ENCODE measurements around the gene PLEK2. TPM values are rescaled to one million over a fixed set of nuclear protein-coding genes. Genes with fewer than 3 reads are reported as not detected.

PLEK2 gene
- total and polyA plus RNA-seq, 2 donors (not counting 1 experiment from before 2014, with no cell fraction given), result 0.17 to 1.1 TPM

DNA sequence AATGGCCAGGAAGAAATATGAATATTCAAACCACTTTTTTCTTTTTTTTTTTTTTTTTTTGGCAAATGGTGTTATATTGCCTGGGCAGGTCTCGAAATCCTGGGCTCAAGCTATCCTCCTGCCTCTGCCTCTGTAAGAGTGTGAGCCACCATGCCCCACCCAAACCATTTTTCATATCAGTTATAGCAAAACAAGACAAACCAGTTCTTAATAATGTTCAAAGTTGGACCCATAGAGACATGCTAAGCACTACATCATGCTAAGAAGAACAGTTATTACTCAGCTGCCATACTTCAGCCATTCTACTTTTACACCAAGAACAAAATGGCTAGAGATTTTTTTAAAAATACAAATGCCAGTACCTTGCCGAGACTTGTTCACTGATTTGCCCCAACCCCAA lies 26.3 kb downstream of the PLEK2 start:
- Histone ChIP-seq H3K27me3 (ENCODE audit: control insufficient read depth, insufficient read depth, low read length) (no peaks in the 10 kb centered on the region), H3K4me2 (ENCODE audit: extremely low read depth, insufficient read depth, low read length) (no peak overlapping the region), H3K9ac (ENCODE audit: insufficient read depth, low read length) (no peak overlapping the region), H3K4me1 (ENCODE audit: control insufficient read depth, extremely low read depth, insufficient read depth, low read length) (no peaks in the 10 kb centered on the region), H3K4me3 (replicated peaks in 1 of 4; ENCODE audit: control extremely low read depth in 1 of 4, insufficient read depth in 1 of 4, low read depth in 3 of 4, low read length in 4 of 4) (no peak overlapping the region), H2AFZ (ENCODE audit: low read length) (no peak overlapping the region), H3K27ac (ENCODE audit: insufficient read depth, low read length) (no peak overlapping the region), H3K9me3 (ENCODE audit: control insufficient read depth, insufficient read depth, low read depth, low read length) (no peaks in the 10 kb centered on the region), H4K20me1 (ENCODE audit: control insufficient read depth, extremely low read depth, insufficient read depth, low read length) (no peaks in the 10 kb centered on the region), H3K79me2 (ENCODE audit: control insufficient read depth, insufficient read depth, low read length) (no peaks in the 10 kb centered on the region), H3K36me3 (ENCODE audit: control insufficient read depth, insufficient read depth, low read length) (peaks cover 12% of the 10 kb centered on the region)
- DNase-seq (ENCODE audit: low read depth in 2 of 2), result no peak
- TF ChIP-seq EZH2 (IDR thresholded peaks at IDR 0.05; ENCODE audit: low read length, missing control alignments), result no peak
- TF ChIP-seq, protein P1, sequence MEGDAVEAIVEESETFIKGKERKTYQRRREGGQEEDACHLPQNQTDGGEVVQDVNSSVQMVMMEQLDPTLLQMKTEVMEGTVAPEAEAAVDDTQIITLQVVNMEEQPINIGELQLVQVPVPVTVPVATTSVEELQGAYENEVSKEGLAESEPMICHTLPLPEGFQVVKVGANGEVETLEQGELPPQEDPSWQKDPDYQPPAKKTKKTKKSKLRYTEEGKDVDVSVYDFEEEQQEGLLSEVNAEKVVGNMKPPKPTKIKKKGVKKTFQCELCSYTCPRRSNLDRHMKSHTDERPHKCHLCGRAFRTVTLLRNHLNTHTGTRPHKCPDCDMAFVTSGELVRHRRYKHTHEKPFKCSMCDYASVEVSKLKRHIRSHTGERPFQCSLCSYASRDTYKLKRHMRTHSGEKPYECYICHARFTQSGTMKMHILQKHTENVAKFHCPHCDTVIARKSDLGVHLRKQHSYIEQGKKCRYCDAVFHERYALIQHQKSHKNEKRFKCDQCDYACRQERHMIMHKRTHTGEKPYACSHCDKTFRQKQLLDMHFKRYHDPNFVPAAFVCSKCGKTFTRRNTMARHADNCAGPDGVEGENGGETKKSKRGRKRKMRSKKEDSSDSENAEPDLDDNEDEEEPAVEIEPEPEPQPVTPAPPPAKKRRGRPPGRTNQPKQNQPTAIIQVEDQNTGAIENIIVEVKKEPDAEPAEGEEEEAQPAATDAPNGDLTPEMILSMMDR (conservative IDR thresholded peaks at IDR 0.05 in 1 of 2, IDR thresholded peaks at IDR 0.05 in 1 of 2; ENCODE audit: low read depth in 1 of 2, low read length in 2 of 2), result no peak

DNA sequence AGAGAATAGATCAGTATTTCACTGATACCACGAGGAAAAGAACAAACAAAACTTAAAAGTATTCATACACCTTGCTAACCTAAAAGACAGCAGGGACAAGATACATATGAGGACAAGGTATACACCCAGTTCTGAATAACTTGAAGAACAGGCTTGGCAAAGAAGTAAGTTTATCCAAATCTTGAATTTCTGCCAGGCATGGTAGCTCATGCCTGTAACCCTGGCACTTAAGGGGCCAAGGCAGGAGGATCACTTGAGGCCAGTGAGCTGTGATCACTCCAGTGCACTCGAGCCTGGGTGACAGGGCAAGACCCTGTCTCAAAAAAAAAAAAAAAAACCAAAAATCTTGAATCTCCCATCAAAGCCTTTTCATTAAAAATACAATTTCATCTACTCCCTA lies 26.8 kb downstream of the PLEK2 start:
- peaks cover 12% of the 10 kb centered on the region for H3K36me3 ChIP-seq (ENCODE audit: control insufficient read depth, insufficient read depth, low read length)
- H3K9ac ChIP-seq (ENCODE audit: insufficient read depth, low read length), result no peak overlapping the region
- H2AFZ ChIP-seq (ENCODE audit: low read length), result no peak overlapping the region
- H3K79me2 ChIP-seq (ENCODE audit: control insufficient read depth, insufficient read depth, low read length), result no peaks in the 10 kb centered on the region
- no peak overlapping the region for H3K4me3 ChIP-seq (replicated peaks in 1 of 4; ENCODE audit: control extremely low read depth in 1 of 4, insufficient read depth in 1 of 4, low read depth in 3 of 4, low read length in 4 of 4)
- no peaks in the 10 kb centered on the region for H3K9me3 ChIP-seq (ENCODE audit: control insufficient read depth, insufficient read depth, low read depth, low read length)
- H4K20me1 ChIP-seq (ENCODE audit: control insufficient read depth, extremely low read depth, insufficient read depth, low read length), result no peaks in the 10 kb centered on the region
- H3K27me3 ChIP-seq (ENCODE audit: control insufficient read depth, insufficient read depth, low read length), result no peaks in the 10 kb centered on the region
- TF ChIP-seq, protein P1 (conservative IDR thresholded peaks at IDR 0.05 in 1 of 2, IDR thresholded peaks at IDR 0.05 in 1 of 2; ENCODE audit: low read depth in 1 of 2, low read length in 2 of 2), result no peak
- TF ChIP-seq EZH2 (IDR thresholded peaks at IDR 0.05; ENCODE audit: low read length, missing control alignments), result no peak
- no peak overlapping the region for H3K4me2 ChIP-seq (ENCODE audit: extremely low read depth, insufficient read depth, low read length)
- no peaks in the 10 kb centered on the region for H3K4me1 ChIP-seq (ENCODE audit: control insufficient read depth, extremely low read depth, insufficient read depth, low read length)
- no peak for DNase-seq (ENCODE audit: low read depth in 2 of 2)
- no peak overlapping the region for H3K27ac ChIP-seq (ENCODE audit: insufficient read depth, low read length)

DNA sequence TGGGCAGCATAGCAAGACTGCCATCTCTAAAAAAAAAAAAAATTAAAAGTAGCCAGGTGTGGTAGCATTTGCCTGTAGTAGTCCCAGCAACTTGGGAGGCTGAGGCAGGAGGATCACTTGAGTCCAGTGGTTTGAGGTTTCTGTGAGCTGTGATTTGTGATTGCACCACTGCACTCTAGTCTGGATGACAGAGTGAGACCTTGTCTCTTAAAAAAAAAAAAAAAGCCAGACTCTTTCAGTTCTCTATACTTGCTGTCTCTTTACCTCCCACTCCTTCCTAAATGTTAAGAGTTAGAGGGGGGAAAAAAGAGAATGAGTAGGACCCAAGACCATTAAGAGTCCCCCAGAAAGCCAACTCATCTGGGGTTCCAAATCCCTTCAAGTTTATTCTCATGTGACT lies 34.0 kb downstream of the PLEK2 start:
- H3K9me3 ChIP-seq (ENCODE audit: control insufficient read depth, insufficient read depth, low read depth, low read length), result no peaks in the 10 kb centered on the region
- DNase-seq (ENCODE audit: low read depth in 2 of 2), result no peak
- H3K27ac ChIP-seq (ENCODE audit: insufficient read depth, low read length), result no peak overlapping the region
- H3K4me1 ChIP-seq (ENCODE audit: control insufficient read depth, extremely low read depth, insufficient read depth, low read length), result no peaks in the 10 kb centered on the region
- no peak overlapping the region for H3K4me2 ChIP-seq (ENCODE audit: extremely low read depth, insufficient read depth, low read length)
- H3K9ac ChIP-seq (ENCODE audit: insufficient read depth, low read length), result no peak overlapping the region
- no peak for TF ChIP-seq EZH2 (IDR thresholded peaks at IDR 0.05; ENCODE audit: low read length, missing control alignments)
- TF ChIP-seq, protein P1 (conservative IDR thresholded peaks at IDR 0.05 in 1 of 2, IDR thresholded peaks at IDR 0.05 in 1 of 2; ENCODE audit: low read depth in 1 of 2, low read length in 2 of 2), result no peak
- peaks cover 4% of the 10 kb centered on the region for H3K79me2 ChIP-seq (ENCODE audit: control insufficient read depth, insufficient read depth, low read length)
- peaks cover 19% of the 10 kb centered on the region for H3K36me3 ChIP-seq (ENCODE audit: control insufficient read depth, insufficient read depth, low read length)
- H4K20me1 ChIP-seq (ENCODE audit: control insufficient read depth, extremely low read depth, insufficient read depth, low read length), result no peaks in the 10 kb centered on the region
- no peak overlapping the region for H3K4me3 ChIP-seq (replicated peaks in 1 of 4; ENCODE audit: control extremely low read depth in 1 of 4, insufficient read depth in 1 of 4, low read depth in 3 of 4, low read length in 4 of 4)
- H3K27me3 ChIP-seq (ENCODE audit: control insufficient read depth, insufficient read depth, low read length), result no peaks in the 10 kb centered on the region
- no peak overlapping the region for H2AFZ ChIP-seq (ENCODE audit: low read length)

Data from fibroblast of lung (primary cell).